SK-N-SH (cell line): ENCODE data around the gene RCOR2. TPM values are rescaled to one million over a fixed set of nuclear protein-coding genes. Genes with fewer than 3 reads are reported as not detected.

Source experiments
- CTCF ChIA-PET: fragments of 300-600, 350-600 bp; formaldehyde crosslinking; extraction: SDS; loops from one replicate; lab custom pipeline; 2021; lab: Yijun Ruan, JAX
- POLR2A ChIA-PET: fragments of 350-600 bp; sonication (Branson Sonifier 250); formaldehyde crosslinking; extraction: SDS; loops from one replicate; lab custom pipeline; 2020; ENCODE audit warnings: antibody characterized with exemption, inconsistent platforms; lab: Yijun Ruan, JAX
- DNase-seq: peaks from one replicate; pipeline ENCODE4 v3.0.0; 2012
- H2AFZ ChIP-seq: fragments of 200-600 bp; sonication (generic); 2 replicates; pipeline ENCODE4 v1.8.1; 2016; ENCODE audit warnings: antibody characterized with exemption, mild to moderate bottlenecking, low read depth
- H3F3A ChIP-seq: fragments of 200-600 bp; sonication (generic); replicated peaks from 2 replicates; pipeline ENCODE3; 2016; ENCODE audit warnings: antibody characterized with exemption, mild to moderate bottlenecking; ENCODE audit not compliant: insufficient read depth
- H3K27ac ChIP-seq, 2 experiments: fragments of 200-500 bp in 1 of 2; fragments of 200-600 bp in 1 of 2; sonication (Bioruptor generic) in 1 of 2; sonication (generic), shearing (Covaris generic) in 1 of 2; 2 replicates each; pipeline versions ENCODE4 v1.5.1 to v1.6.1; 2014 to 2016; ENCODE audit warnings: low read depth in 2 of 2, inconsistent platforms in 1 of 2, low read length in 1 of 2, mild to moderate bottlenecking in 1 of 2, mixed read lengths in 1 of 2
- H3K27me3 ChIP-seq: fragments of 200-600 bp; sonication (generic), shearing (Covaris generic); 2 replicates; pipeline ENCODE4 v1.6.1; 2016; ENCODE audit warnings: mixed run types; ENCODE audit not compliant: insufficient read depth
- H3K36me3 ChIP-seq, 2 experiments: fragments of 200-500 bp in 1 of 2; fragments of 200-600 bp in 1 of 2; sonication (Bioruptor generic) in 1 of 2; sonication (generic) in 1 of 2; replicated peaks in 1 of 2; 2 replicates each; pipeline versions ENCODE3 to v1.5.1; 2014 to 2016; ENCODE audit warnings: low read length in 1 of 2, mild to moderate bottlenecking in 1 of 2; ENCODE audit not compliant: insufficient read depth in 2 of 2, control insufficient read depth in 1 of 2
- H3K4me1 ChIP-seq, 2 experiments: fragments of 200-500 bp in 1 of 2; fragments of 200-600 bp in 1 of 2; sonication (Bioruptor generic) in 1 of 2; sonication (generic), shearing (Covaris generic) in 1 of 2; 2 replicates each; pipeline versions ENCODE4 v1.5.1 to v1.6.1; 2014 to 2016; ENCODE audit warnings: low read depth in 1 of 2, low read length in 1 of 2, mixed run types in 1 of 2; ENCODE audit not compliant: insufficient read depth in 2 of 2, control insufficient read depth in 1 of 2
- H3K4me2 ChIP-seq: fragments of 200-600 bp; sonication (generic), shearing (Covaris generic); 2 replicates; pipeline ENCODE4 v1.6.1; 2017; ENCODE audit warnings: mixed run types
- H3K4me3 ChIP-seq, 2 experiments: fragments of 200-500 bp in 1 of 2; fragments of 200-600 bp in 1 of 2; sonication (Bioruptor generic) in 1 of 2; sonication (generic), shearing (Covaris generic) in 1 of 2; 2 replicates each; pipeline versions ENCODE4 v1.5.1 to v1.8.1; 2014 to 2016; ENCODE audit warnings: low read depth in 2 of 2, inconsistent platforms in 1 of 2, low read length in 1 of 2, mild to moderate bottlenecking in 1 of 2, mixed read lengths in 1 of 2, moderate library complexity in 1 of 2
- H3K79me2 ChIP-seq: fragments of 200-600 bp; sonication (generic); 2 replicates; pipeline ENCODE4 v1.8.1; 2017; ENCODE audit warnings: mild to moderate bottlenecking; ENCODE audit not compliant: insufficient read depth
- H3K9ac ChIP-seq: fragments of 200-600 bp; sonication (generic); 2 replicates; pipeline ENCODE4 v1.6.1; 2017; ENCODE audit warnings: mixed run types
- H3K9me2 ChIP-seq: fragments of 200-600 bp; sonication (generic); 2 replicates; pipeline ENCODE4 v1.6.1; 2017; ENCODE audit warnings: mixed run types
- H3K9me3 ChIP-seq: fragments of 200-600 bp; sonication (generic); 2 replicates; pipeline ENCODE4 v1.6.1; 2017; ENCODE audit warnings: mixed run types, mild to moderate bottlenecking, moderate library complexity
- H4K20me1 ChIP-seq: fragments of 200-600 bp; sonication (generic); 2 replicates; pipeline ENCODE4 v1.6.1; 2017; ENCODE audit warnings: mild to moderate bottlenecking, mixed run types; ENCODE audit not compliant: insufficient read depth
- CHD2 ChIP-seq: fragments of 150-350 bp; IDR thresholded peaks from 2 replicates; pipeline ENCODE4 v1.6.1; 2018; ENCODE audit warnings: low read length; ENCODE audit not compliant: partially characterized antibody
- ELF1 ChIP-seq: IDR thresholded peaks from 2 replicates; pipeline ENCODE4 v1.4.0; 2012
- EP300 ChIP-seq, 2 experiments: IDR thresholded peaks; 2 replicates each; pipeline versions ENCODE4 v1.4.0 to v1.6.1; 2012; ENCODE audit warnings: borderline replicate concordance in 1 of 2, low read depth in 1 of 2, low read length in 1 of 2
- EZH2phosphoT487 ChIP-seq: fragments of 200-600 bp; sonication (generic); IDR thresholded peaks from 2 replicates; pipeline ENCODE4 v1.6.1; 2017; ENCODE audit warnings: low read depth, mixed run types, mild to moderate bottlenecking, antibody characterized with exemption, moderate library complexity, borderline replicate concordance
- FOSL2 ChIP-seq: IDR thresholded peaks from 2 replicates; pipeline ENCODE4 v1.4.0; 2012; ENCODE audit warnings: low read depth, mild to moderate bottlenecking, moderate library complexity, borderline replicate concordance
- FOXJ3 ChIP-seq: sonication (generic); formaldehyde crosslinking; IDR thresholded peaks from 2 replicates; pipeline ENCODE4 v1.5.1; 2020; ENCODE audit warnings: mild to moderate bottlenecking, missing genetic modification reagents
- FOXM1 ChIP-seq: IDR thresholded peaks from 2 replicates; pipeline ENCODE4 v1.4.0; 2012; ENCODE audit warnings: low read depth, mild to moderate bottlenecking
- GABPA ChIP-seq: IDR thresholded peaks from 2 replicates; pipeline ENCODE4 v1.4.0; 2012; ENCODE audit warnings: low read depth, mild to moderate bottlenecking
- GATA2 ChIP-seq: sonication (generic); formaldehyde crosslinking; IDR thresholded peaks from 2 replicates; pipeline ENCODE4 v1.5.0; 2020; ENCODE audit warnings: mild to moderate bottlenecking, missing genetic modification reagents
- MEF2A ChIP-seq: IDR thresholded peaks from 2 replicates; pipeline ENCODE4 v1.4.0; 2012; ENCODE audit warnings: low read depth, borderline replicate concordance
- POLR2AphosphoS5 ChIP-seq: IDR thresholded peaks from 2 replicates; pipeline ENCODE4 v1.6.1; 2012; ENCODE audit warnings: low read depth, low read length
- RCOR1 ChIP-seq: fragments of 150-350 bp; IDR thresholded peaks from 2 replicates; pipeline ENCODE4 v1.6.1; 2017; ENCODE audit warnings: antibody characterized with exemption, low read length
- RXRA ChIP-seq: IDR thresholded peaks from 2 replicates; pipeline ENCODE4 v1.4.0; 2012; ENCODE audit warnings: low read depth, mild to moderate bottlenecking, borderline replicate concordance
- SMC3 ChIP-seq: IDR thresholded peaks from 2 replicates; pipeline ENCODE4 v1.6.1; 2012; ENCODE audit warnings: low read depth, low read length, improper control_type of control experiment
- YY1 ChIP-seq: IDR thresholded peaks from 2 replicates; pipeline ENCODE4 v1.4.0; 2012; ENCODE audit warnings: low read depth, mild to moderate bottlenecking
- WGBS: methylation state at CpG from one replicate; pipeline ENCODE4 v1.1.6; 2017; ENCODE audit warnings: low lambda C conversion rate; 5-methylcytosine and 5-hydroxymethylcytosine counted together
- polyA plus RNA-seq, 3 experiments: library from polyadenylated mRNA; depleted of rRNA; stranded (reverse); fragments of >200 nt; gene quantifications; 2 replicates each; pipeline ENCODE4 v1.2.3, GENCODE V29; 2012
- TF ChIP-seq, protein P1 (sequence below): IDR thresholded peaks from 2 replicates; pipeline ENCODE4; 2012
- TF ChIP-seq, protein P2 (sequence below): fragments of 200-600 bp; sonication (generic); IDR thresholded peaks from 2 replicates; pipeline ENCODE4 v1.6.1; 2017; ENCODE audit warnings: antibody characterized with exemption, mild to moderate bottlenecking, moderate library complexity
- TF ChIP-seq, protein P3 (sequence below): IDR thresholded peaks from 2 replicates; pipeline ENCODE4 v1.4.0; 2012; ENCODE audit warnings: low read depth

Gene RCOR2
- polyA plus RNA-seq, 1 of the 3 experiments (the other 2 are of a cell fraction), result 1.1 TPM

DNA sequence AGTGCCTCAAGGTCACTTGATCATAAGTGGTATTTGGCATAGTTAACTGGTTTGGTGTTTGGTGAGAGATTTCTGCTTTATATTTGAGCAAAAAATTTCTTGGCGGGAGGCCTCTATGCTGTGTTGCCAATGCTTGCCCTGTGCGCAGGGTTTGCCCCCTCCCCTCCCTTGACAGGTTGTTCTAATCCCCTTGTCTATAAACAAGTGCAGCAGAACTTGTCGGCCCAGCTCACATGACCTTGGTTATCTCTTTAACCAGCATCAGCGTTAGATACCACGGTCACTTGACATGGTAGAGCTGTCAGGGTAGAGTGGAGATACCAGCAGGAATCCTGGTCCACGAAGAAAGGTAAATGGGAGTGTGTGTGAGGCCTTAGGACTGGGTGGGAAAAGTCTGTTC, 42.5 kb downstream of the RCOR2 start:
- Histone ChIP-seq H3K27ac (no peak overlapping the region), H3K9me3 (no peaks in the 10 kb centered on the region), H3K79me2 (peaks cover 77% of the 10 kb centered on the region), H3K27me3 (no peaks in the 10 kb centered on the region), H3K4me2 (no peak overlapping the region), H3K9me2 (no peaks in the 10 kb centered on the region), H3K36me3 (no peaks in the 10 kb centered on the region), H3K4me1 (peaks cover 24 to 32% of the 10 kb centered on the region in 2 experiments; a peak in 3 of 4 replicates), H3K4me3 (no peak overlapping the region), H3K9ac (no peak overlapping the region), H4K20me1 (peaks cover 86% of the 10 kb centered on the region), H2AFZ (no peak overlapping the region), H3F3A (peaks cover under 1% of the 10 kb centered on the region)
- ChIA-PET CTCF (interaction anchor here (2.6 to 4.0 kb wide), 2 partner anchors 37 to 71 kb away, joined by 11 to 15 read pairs; no protein-coding TSS in a partner anchor), POLR2A (no interaction called here)
- WGBS, result 95% methylated on average over 6 of the region's 6 CpGs
- no peak for TF ChIP-seq FOSL2
- DNase-seq, result no peak

GRCh38 chr11:63873311-63873710, 43.7 kb downstream of the RCOR2 start:
- peaks cover 76% of the 10 kb centered on the region for H3K79me2 ChIP-seq
- TF ChIP-seq FOSL2 (no peak), POLR2AphosphoS5 (no peak), SMC3 (no peak), FOXM1 (no peak), GATA2 (CRISPR knock-in tag) (no peak), YY1 (no peak), CHD2 (no peak), RXRA (no peak), FOXJ3 (CRISPR knock-in tag) (no peak), EP300 (IDR thresholded peaks at IDR 0.05; ENCODE audit: borderline replicate concordance in 1 of 2, low read depth in 1 of 2, low read length in 1 of 2) (no peak)
- no peaks in the 10 kb centered on the region for H3F3A ChIP-seq
- H3K27me3 ChIP-seq, result no peaks in the 10 kb centered on the region
- ChIA-PET POLR2A (no interaction called here), CTCF (interaction anchor here (0.8 to 2.3 kb wide), 6 partner anchors 10 to 72 kb away, joined by 3 to 13 read pairs (median 6); no protein-coding TSS in a partner anchor)
- H3K36me3 ChIP-seq, result no peaks in the 10 kb centered on the region
- H3K4me2 ChIP-seq, result no peak overlapping the region
- no peak overlapping the region for H3K27ac ChIP-seq
- peaks cover 83% of the 10 kb centered on the region for H4K20me1 ChIP-seq
- 89% methylated on average over 5 of the region's 5 CpGs for WGBS
- H3K9me2 ChIP-seq, result no peaks in the 10 kb centered on the region
- no peak overlapping the region for H3K9ac ChIP-seq
- H2AFZ ChIP-seq, result no peak overlapping the region
- H3K4me1 ChIP-seq, result peaks cover 16 to 34% of the 10 kb centered on the region in 2 experiments; a peak in 3 of 4 replicates
- no peak for DNase-seq
- no peaks in the 10 kb centered on the region for H3K9me3 ChIP-seq
- H3K4me3 ChIP-seq, result no peak overlapping the region

- peak overlapping the region in 1 of 2 experiments; percentile 59; a peak in 1 of 4 replicates for H3K27ac ChIP-seq
- no peaks in the 10 kb centered on the region for H3K36me3 ChIP-seq
- no peak overlapping the region for H3K9ac ChIP-seq
- H3K4me2 ChIP-seq, result no peak overlapping the region
- H3K27me3 ChIP-seq, result no peaks in the 10 kb centered on the region
- no peak for TF ChIP-seq MEF2A
- no peak for TF ChIP-seq EZH2phosphoT487
- TF ChIP-seq, protein P1, sequence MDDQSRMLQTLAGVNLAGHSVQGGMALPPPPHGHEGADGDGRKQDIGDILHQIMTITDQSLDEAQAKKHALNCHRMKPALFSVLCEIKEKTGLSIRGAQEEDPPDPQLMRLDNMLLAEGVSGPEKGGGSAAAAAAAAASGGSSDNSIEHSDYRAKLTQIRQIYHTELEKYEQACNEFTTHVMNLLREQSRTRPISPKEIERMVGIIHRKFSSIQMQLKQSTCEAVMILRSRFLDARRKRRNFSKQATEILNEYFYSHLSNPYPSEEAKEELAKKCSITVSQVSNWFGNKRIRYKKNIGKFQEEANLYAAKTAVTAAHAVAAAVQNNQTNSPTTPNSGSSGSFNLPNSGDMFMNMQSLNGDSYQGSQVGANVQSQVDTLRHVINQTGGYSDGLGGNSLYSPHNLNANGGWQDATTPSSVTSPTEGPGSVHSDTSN, result no peak
- TF ChIP-seq ELF1, result no peak
- TF ChIP-seq GABPA, result no peak
- TF ChIP-seq GATA2 (CRISPR knock-in tag), result no peak
- TF ChIP-seq, protein P2, sequence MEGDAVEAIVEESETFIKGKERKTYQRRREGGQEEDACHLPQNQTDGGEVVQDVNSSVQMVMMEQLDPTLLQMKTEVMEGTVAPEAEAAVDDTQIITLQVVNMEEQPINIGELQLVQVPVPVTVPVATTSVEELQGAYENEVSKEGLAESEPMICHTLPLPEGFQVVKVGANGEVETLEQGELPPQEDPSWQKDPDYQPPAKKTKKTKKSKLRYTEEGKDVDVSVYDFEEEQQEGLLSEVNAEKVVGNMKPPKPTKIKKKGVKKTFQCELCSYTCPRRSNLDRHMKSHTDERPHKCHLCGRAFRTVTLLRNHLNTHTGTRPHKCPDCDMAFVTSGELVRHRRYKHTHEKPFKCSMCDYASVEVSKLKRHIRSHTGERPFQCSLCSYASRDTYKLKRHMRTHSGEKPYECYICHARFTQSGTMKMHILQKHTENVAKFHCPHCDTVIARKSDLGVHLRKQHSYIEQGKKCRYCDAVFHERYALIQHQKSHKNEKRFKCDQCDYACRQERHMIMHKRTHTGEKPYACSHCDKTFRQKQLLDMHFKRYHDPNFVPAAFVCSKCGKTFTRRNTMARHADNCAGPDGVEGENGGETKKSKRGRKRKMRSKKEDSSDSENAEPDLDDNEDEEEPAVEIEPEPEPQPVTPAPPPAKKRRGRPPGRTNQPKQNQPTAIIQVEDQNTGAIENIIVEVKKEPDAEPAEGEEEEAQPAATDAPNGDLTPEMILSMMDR, result no peak
- TF ChIP-seq YY1, result no peak
- TF ChIP-seq, protein P3, sequence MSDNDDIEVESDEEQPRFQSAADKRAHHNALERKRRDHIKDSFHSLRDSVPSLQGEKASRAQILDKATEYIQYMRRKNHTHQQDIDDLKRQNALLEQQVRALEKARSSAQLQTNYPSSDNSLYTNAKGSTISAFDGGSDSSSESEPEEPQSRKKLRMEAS, result no peak
- TF ChIP-seq RCOR1, result no peak
- peaks cover 77% of the 10 kb centered on the region for H3K79me2 ChIP-seq
- H2AFZ ChIP-seq, result no peak overlapping the region
- POLR2A ChIA-PET, result interaction anchor here (0.5 kb wide), 1 partner anchor 96 kb away, joined by 4 read pairs; no protein-coding TSS in a partner anchor
- CTCF ChIA-PET, result interaction anchor here (0.8 to 2.3 kb wide), 10 partner anchors 10 to 73 kb away, joined by 3 to 13 read pairs (median 6); no protein-coding TSS in a partner anchor
- H3K4me1 ChIP-seq, result peaks cover 16 to 34% of the 10 kb centered on the region in 2 experiments; a peak in 3 of 4 replicates
- H3K9me2 ChIP-seq, result no peaks in the 10 kb centered on the region
- H3K9me3 ChIP-seq, result no peaks in the 10 kb centered on the region
- 80% methylated on average over 3 of the region's 5 CpGs for WGBS
- peaks cover 81% of the 10 kb centered on the region for H4K20me1 ChIP-seq
- no peaks in the 10 kb centered on the region for H3F3A ChIP-seq
- DNase-seq, result no peak
- H3K4me3 ChIP-seq, result no peak overlapping the region
These were observed 44.2 kb downstream of the RCOR2 start for GRCh38 chr11:63872800-63873197.
